ENCODE measurements around the gene ADARB1.

DNA sequence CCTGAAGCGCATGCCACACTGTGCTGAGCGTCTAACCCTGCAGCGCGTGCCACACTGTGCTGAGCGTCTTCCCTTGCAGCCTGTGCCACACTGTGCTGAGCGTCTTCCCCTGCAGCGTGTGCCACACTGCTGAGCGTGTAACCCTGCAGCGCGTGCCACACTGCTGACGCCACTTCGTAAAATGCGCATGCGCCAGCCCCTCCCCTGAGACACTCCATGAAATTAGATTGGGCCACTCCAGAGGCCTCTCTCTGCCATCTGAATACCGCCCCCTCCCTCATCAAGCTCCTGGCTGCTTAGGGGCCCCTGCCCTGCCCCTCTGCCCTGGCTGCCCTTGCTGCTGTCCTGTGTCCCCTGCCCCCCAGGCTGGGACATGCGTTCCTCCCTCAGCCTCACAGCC lies 128.5 kb downstream of the ADARB1 start:
- TF ChIP-seq, protein P1, sequence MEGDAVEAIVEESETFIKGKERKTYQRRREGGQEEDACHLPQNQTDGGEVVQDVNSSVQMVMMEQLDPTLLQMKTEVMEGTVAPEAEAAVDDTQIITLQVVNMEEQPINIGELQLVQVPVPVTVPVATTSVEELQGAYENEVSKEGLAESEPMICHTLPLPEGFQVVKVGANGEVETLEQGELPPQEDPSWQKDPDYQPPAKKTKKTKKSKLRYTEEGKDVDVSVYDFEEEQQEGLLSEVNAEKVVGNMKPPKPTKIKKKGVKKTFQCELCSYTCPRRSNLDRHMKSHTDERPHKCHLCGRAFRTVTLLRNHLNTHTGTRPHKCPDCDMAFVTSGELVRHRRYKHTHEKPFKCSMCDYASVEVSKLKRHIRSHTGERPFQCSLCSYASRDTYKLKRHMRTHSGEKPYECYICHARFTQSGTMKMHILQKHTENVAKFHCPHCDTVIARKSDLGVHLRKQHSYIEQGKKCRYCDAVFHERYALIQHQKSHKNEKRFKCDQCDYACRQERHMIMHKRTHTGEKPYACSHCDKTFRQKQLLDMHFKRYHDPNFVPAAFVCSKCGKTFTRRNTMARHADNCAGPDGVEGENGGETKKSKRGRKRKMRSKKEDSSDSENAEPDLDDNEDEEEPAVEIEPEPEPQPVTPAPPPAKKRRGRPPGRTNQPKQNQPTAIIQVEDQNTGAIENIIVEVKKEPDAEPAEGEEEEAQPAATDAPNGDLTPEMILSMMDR (IDR thresholded peaks at IDR 0.05; ENCODE audit: low read length): no peak
- no peak for TF ChIP-seq EZH2 (IDR thresholded peaks at IDR 0.05; ENCODE audit: borderline replicate concordance, low read length)

Measured in OCI-LY1 (cell line).